ENCODE results near the gene FLNB. TPM values are rescaled to one million over a fixed set of nuclear protein-coding genes. Genes with fewer than 3 reads are reported as not detected.

FLNB gene
- total RNA-seq, 4 donors from 2014 or later: 60.2 to 138 (median 96.2) TPM

- Histone ChIP-seq H3K27ac (peak overlapping the region in 1 of 4 donors; percentile 41), H3K36me3 (peaks cover 0 to 100% of the 10 kb centered on the region in 2 donors), H3K4me3 (no peak overlapping the region), H3K9me3 (no peaks in the 10 kb centered on the region), H3K27me3 (no peaks in the 10 kb centered on the region), H3K4me1 (peaks cover 0 to 18% (median 0%) of the 10 kb centered on the region in 3 donors)
- 87% methylated on average over 3 of the region's 11 CpGs; no CpG with 5 or more reads in 1 of the 2 donors for WGBS, 2 donors (ENCODE audit: low coverage in 1 of 2)
- TF ChIP-seq POLR2A (IDR thresholded peaks at IDR 0.05) (no peak), EP300 (IDR thresholded peaks at IDR 0.05) (no peak), POLR2AphosphoS5 (IDR thresholded peaks at IDR 0.05) (no peak), CTCF (IDR thresholded peaks at IDR 0.05) (no peak)
- ATAC-seq: no peak
Measured at GRCh38 chr3:58130591-58130990, 122.4 kb downstream of the FLNB start.

- WGBS, 2 donors (ENCODE audit: low coverage in 1 of 2): 61 to 91% methylated on average over 3 to 6 of the region's 6 CpGs
- H3K9me3 ChIP-seq: no peaks in the 10 kb centered on the region
- ATAC-seq: no peak
- no peak overlapping the region for H3K4me3 ChIP-seq
- peaks cover 0 to 18% (median 0%) of the 10 kb centered on the region in 3 donors for H3K4me1 ChIP-seq
- peaks cover 0 to 100% of the 10 kb centered on the region in 2 donors for H3K36me3 ChIP-seq
- H3K27ac ChIP-seq: peak overlapping the region in 1 of 4 donors; percentile 3
- no peaks in the 10 kb centered on the region for H3K27me3 ChIP-seq
- TF ChIP-seq POLR2AphosphoS5 (IDR thresholded peaks at IDR 0.05) (no peak), POLR2A (IDR thresholded peaks at IDR 0.05) (no peak), EP300 (IDR thresholded peaks at IDR 0.05) (no peak), CTCF (IDR thresholded peaks at IDR 0.05) (no peak)
Measured at GRCh38 chr3:58131101-58131825, 123.0 kb downstream of the FLNB start.

GRCh38 chr3:58132850-58133249 lies 124.6 kb downstream of the FLNB start:
- Histone ChIP-seq H3K36me3 (peaks cover 0 to 100% of the 10 kb centered on the region in 2 donors), H3K4me1 (peaks cover 0 to 18% (median 0%) of the 10 kb centered on the region in 3 donors), H3K27ac (no peak overlapping the region), H3K27me3 (no peaks in the 10 kb centered on the region), H3K4me3 (no peak overlapping the region), H3K9me3 (no peaks in the 10 kb centered on the region)
- no peak for ATAC-seq
- TF ChIP-seq POLR2AphosphoS5 (IDR thresholded peaks at IDR 0.05) (no peak), EP300 (IDR thresholded peaks at IDR 0.05) (no peak), POLR2A (IDR thresholded peaks at IDR 0.05) (no peak), CTCF (IDR thresholded peaks at IDR 0.05) (no peak)
- 94 to 97% methylated on average over 4 of the region's 4 CpGs for WGBS, 2 donors (ENCODE audit: low coverage in 1 of 2)

DNA sequence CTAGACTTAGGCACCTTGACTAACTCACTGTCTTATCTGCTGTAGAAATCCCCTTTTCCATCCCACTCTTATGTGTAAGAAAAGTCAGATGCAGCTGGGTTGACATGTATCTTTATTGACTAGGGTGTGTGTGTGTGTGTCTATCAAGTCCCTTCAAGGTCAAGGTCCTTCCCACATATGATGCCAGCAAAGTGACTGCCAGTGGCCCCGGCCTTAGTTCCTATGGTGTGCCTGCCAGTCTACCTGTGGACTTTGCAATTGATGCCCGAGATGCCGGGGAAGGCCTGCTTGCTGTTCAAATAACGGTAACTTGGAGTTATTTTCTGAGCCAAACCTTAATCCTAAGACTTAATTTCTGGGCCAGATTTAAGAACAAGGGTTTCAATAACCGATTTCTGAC lies 126.2 kb downstream of the FLNB start:
- Histone ChIP-seq H3K9me3 (no peaks in the 10 kb centered on the region), H3K36me3 (peaks cover 0 to 100% of the 10 kb centered on the region in 2 donors), H3K27ac (peak overlapping the region in 1 of 4 donors; percentile 73), H3K4me1 (peaks cover 0 to 10% (median 0%) of the 10 kb centered on the region in 3 donors), H3K27me3 (no peaks in the 10 kb centered on the region), H3K4me3 (no peak overlapping the region)
- ATAC-seq: no peak
- no peak for TF ChIP-seq POLR2AphosphoS5 (IDR thresholded peaks at IDR 0.05)
- TF ChIP-seq CTCF (IDR thresholded peaks at IDR 0.05): no peak
- TF ChIP-seq EP300 (IDR thresholded peaks at IDR 0.05): no peak
- WGBS, 2 donors (ENCODE audit: low coverage in 1 of 2): 83 to 95% methylated on average over 1 to 3 of the region's 5 CpGs
